ENCODE data around the gene CEACAM7. TPM values are rescaled to one million over a fixed set of nuclear protein-coding genes. Genes with fewer than 3 reads are reported as not detected.
"Not testable (repeated sequence)": the region's sequence is repeated elsewhere in the genome, so short reads cannot be mapped to it uniquely, and the experiment has no call there.

The CEACAM7 gene
- total and polyA plus RNA-seq, 10 of the 15 experiments (the other 5 are each of a cell fraction or from before 2014, with no cell fraction given): not detected

DNA sequence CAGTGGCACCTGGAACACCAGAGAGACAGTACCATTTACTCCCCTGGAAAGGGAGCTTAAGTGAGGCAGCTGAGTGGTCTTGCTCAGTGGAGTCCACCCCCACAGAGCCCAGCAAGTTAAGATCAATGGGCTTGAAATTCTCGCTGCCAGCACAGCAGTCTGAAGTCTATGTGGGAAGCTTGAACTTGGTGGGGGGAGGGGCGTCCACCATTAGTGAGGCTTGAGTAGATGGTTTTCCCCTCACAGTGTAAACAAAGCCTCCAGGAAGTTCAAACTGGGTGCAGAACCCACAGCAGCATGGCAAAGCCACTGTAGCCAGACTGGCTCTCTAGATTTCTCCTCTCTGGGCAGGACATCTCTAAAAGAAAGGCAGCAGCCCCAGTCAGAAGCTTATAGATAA, 30.9 kb downstream of the CEACAM7 start (continued):
- TF ChIP-seq, protein P1, sequence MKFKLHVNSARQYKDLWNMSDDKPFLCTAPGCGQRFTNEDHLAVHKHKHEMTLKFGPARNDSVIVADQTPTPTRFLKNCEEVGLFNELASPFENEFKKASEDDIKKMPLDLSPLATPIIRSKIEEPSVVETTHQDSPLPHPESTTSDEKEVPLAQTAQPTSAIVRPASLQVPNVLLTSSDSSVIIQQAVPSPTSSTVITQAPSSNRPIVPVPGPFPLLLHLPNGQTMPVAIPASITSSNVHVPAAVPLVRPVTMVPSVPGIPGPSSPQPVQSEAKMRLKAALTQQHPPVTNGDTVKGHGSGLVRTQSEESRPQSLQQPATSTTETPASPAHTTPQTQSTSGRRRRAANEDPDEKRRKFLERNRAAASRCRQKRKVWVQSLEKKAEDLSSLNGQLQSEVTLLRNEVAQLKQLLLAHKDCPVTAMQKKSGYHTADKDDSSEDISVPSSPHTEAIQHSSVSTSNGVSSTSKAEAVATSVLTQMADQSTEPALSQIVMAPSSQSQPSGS (IDR thresholded peaks at IDR 0.05; ENCODE audit: low read length): no peak
- no peak for TF ChIP-seq CBFB (IDR thresholded peaks at IDR 0.05; ENCODE audit: low read depth)
- TF ChIP-seq, protein P2, sequence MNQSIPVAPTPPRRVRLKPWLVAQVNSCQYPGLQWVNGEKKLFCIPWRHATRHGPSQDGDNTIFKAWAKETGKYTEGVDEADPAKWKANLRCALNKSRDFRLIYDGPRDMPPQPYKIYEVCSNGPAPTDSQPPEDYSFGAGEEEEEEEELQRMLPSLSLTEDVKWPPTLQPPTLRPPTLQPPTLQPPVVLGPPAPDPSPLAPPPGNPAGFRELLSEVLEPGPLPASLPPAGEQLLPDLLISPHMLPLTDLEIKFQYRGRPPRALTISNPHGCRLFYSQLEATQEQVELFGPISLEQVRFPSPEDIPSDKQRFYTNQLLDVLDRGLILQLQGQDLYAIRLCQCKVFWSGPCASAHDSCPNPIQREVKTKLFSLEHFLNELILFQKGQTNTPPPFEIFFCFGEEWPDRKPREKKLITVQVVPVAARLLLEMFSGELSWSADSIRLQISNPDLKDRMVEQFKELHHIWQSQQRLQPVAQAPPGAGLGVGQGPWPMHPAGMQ (IDR thresholded peaks at IDR 0.05; ENCODE audit: borderline replicate concordance): no peak
- no peak for TF ChIP-seq SP1 (IDR thresholded peaks at IDR 0.05; ENCODE audit: low read depth, low read length)
- no peak for TF ChIP-seq ESRRA (IDR thresholded peaks at IDR 0.05; ENCODE audit: low read length)
- TF ChIP-seq SMC3 (IDR thresholded peaks at IDR 0.05; ENCODE audit: borderline replicate concordance, low read length): no peak

- H3K9ac ChIP-seq (ENCODE audit: control insufficient read depth, insufficient read depth, low read length); H3K4me2 ChIP-seq (ENCODE audit: control insufficient read depth, insufficient read depth); SMC1A ChIA-PET (ENCODE audit: uncharacterized antibody, unreplicated experiment); H3K79me2 ChIP-seq (ENCODE audit: control insufficient read depth, insufficient read depth, low read length); H3K36me3 ChIP-seq (ENCODE audit: control insufficient read depth in 2 of 2, insufficient read depth in 2 of 2, low read length in 1 of 2); POLR2A ChIA-PET; H3K4me1 ChIP-seq (ENCODE audit: control insufficient read depth, insufficient read depth, low read length); H3K9me3 ChIP-seq (replicated peaks; ENCODE audit: control insufficient read depth, insufficient read depth, low read length); H3K4me3 ChIP-seq; H3K27me3 ChIP-seq (replicated peaks in 1 of 2; ENCODE audit: control insufficient read depth in 2 of 2, insufficient read depth in 2 of 2, low read length in 1 of 2); DNase-seq (ENCODE audit: low read depth, low spot score); H4K20me1 ChIP-seq (ENCODE audit: control insufficient read depth, insufficient read depth); in situ Hi-C loops (cut with MboI); H3K27ac ChIP-seq (ENCODE audit: control insufficient read depth, insufficient read depth); intact Hi-C loops (cut with micrococcal nuclease; ENCODE audit: unreplicated experiment); FAIRE-seq; BruUV-seq (replicated peaks): not testable (repeated sequence)
- ATAC-seq: 0 out of 3 replicates have a peak, but pooled peaks have one; percentile 18
- RAD21 ChIA-PET (ENCODE audit: unreplicated experiment): interaction anchor here (1.4 to 2.9 kb wide), 2 partner anchors 10 to 15 kb away, joined by 3 to 8 read pairs; no protein-coding TSS in a partner anchor
- CTCF ChIA-PET: interaction anchor here (0.7 to 2.4 kb wide), 4 partner anchors 9 to 139 kb away, joined by 3 to 12 read pairs (median 4); no protein-coding TSS in a partner anchor
- WGBS (ENCODE audit: insufficient coverage, insufficient replicate concordance, low lambda C conversion rate, missing lambda C conversion rate): 3% methylated on average over 2 of the region's 2 CpGs
- peak overlapping the region; percentile 23; the same call in 1 of the 2 replicates for H2AFZ ChIP-seq (ENCODE audit: control insufficient read depth, low read depth, low read length)
Measured at GRCh38 chr19:41656756-41657155, 31.3 kb downstream of the CEACAM7 start.
